Measurements from ENCODE around the gene CEP72.

Gene CEP72

DNA sequence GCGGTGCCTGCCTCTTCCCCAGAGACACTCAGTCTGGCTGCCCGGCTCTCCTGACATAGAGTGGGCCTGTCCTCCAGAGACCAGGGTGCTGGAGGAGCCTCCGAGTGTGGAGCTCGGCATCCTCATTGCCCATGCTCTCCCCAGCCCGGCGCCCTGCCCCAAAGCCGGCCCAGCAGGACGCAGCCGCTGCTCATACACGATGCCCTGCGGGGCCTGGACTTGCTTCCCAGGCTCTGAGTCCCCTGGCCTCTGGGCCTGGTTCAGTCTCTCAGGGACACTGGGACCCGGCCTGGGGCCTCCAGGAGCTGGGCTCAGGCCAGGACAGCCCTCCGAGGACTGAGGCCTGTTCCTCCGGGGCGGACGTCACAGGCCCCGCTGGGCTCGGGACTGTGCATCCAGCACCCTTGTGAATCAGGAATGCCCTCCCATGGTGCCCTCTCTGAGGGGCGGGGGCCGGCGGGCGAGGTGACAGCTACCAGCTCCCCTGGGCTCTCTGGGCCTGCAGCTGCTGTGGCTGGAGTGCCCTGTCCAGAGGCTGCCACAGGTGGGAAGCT, 57.8 kb downstream of the CEP72 start:
- Histone ChIP-seq H4K20me1 (ENCODE audit: insufficient read depth, low read length) (peaks cover 7% of the 10 kb centered on the region; the same call in 1 of the 2 replicates), H3K27me3 (ENCODE audit: low read depth, low read length) (peaks cover 14% of the 10 kb centered on the region), H2AFZ (ENCODE audit: low read depth, low read length) (no peak overlapping the region), H3K79me2 (ENCODE audit: low read length) (no peaks in the 10 kb centered on the region), H3K27ac (ENCODE audit: low read length) (no peak overlapping the region), H3K9ac (ENCODE audit: low read length) (no peak overlapping the region), H3K36me3 (replicated peaks; ENCODE audit: low read depth, low read length) (peaks cover 8% of the 10 kb centered on the region), H3K4me2 (ENCODE audit: low read length) (peak overlapping the region; percentile 68), H3K9me3 (ENCODE audit: insufficient read depth, low read length) (no peaks in the 10 kb centered on the region), H3K4me3 (ENCODE audit: low read length) (no peak overlapping the region), H3K4me1 (ENCODE audit: low read length) (peaks cover 19% of the 10 kb centered on the region)
- TF ChIP-seq, protein P1, sequence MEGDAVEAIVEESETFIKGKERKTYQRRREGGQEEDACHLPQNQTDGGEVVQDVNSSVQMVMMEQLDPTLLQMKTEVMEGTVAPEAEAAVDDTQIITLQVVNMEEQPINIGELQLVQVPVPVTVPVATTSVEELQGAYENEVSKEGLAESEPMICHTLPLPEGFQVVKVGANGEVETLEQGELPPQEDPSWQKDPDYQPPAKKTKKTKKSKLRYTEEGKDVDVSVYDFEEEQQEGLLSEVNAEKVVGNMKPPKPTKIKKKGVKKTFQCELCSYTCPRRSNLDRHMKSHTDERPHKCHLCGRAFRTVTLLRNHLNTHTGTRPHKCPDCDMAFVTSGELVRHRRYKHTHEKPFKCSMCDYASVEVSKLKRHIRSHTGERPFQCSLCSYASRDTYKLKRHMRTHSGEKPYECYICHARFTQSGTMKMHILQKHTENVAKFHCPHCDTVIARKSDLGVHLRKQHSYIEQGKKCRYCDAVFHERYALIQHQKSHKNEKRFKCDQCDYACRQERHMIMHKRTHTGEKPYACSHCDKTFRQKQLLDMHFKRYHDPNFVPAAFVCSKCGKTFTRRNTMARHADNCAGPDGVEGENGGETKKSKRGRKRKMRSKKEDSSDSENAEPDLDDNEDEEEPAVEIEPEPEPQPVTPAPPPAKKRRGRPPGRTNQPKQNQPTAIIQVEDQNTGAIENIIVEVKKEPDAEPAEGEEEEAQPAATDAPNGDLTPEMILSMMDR (IDR thresholded peaks at IDR 0.05; ENCODE audit: low read depth, low read length) = no peak
- TF ChIP-seq EZH2phosphoT487 (IDR thresholded peaks at IDR 0.05; ENCODE audit: low read depth) = no peak

DNA sequence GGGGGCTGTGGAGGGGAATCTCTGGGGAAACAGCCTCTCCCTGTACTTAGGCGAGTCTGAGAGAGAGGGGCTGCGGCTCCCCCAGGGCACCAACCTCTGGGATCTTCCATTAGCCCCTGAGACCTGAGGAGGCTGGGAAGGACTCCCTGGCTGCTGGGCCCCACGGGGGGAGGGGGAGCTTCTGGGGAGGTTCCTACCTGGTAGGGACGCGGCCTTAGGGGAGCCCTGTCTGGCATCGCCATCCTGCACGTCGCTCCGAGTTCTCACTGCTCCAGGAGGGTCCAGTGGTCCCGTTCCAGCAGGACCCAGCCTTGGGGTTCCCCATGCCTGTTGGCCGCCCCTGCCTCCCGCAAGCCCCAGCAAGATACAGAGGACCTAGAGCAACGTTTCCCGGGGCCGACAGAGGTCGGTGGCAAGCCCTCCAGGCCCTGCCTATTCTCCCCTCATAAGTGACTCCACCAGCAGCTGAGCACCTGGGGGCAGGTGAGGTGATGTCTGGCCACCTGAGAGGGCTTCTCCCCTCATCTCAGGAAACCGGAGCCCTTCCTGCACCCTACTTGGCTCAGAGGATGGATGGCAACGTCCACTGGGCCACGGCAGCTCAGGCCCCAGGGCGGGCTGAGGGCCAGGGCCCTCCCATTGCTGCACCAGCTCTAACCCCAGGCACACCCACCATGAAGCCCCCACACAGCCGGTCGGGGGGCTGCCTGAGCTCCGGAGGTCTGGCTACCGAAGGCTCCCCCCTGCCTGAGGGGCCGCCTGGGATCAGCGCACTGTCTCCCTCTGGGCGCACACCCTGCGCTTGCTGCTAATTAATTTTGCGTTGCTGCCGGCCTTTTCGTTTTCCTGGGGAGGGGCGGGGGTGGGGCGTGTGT, 58.5 kb downstream of the CEP72 start:
- no peaks in the 10 kb centered on the region for H3K9me3 ChIP-seq (ENCODE audit: insufficient read depth, low read length)
- no peak overlapping the region for H2AFZ ChIP-seq (ENCODE audit: low read depth, low read length)
- H3K9ac ChIP-seq (ENCODE audit: low read length) = no peak overlapping the region
- H3K36me3 ChIP-seq (replicated peaks; ENCODE audit: low read depth, low read length) = peaks cover 8% of the 10 kb centered on the region
- no peak overlapping the region for H3K4me3 ChIP-seq (ENCODE audit: low read length)
- no peaks in the 10 kb centered on the region for H3K79me2 ChIP-seq (ENCODE audit: low read length)
- H3K27ac ChIP-seq (ENCODE audit: low read length) = no peak overlapping the region
- H3K4me1 ChIP-seq (ENCODE audit: low read length) = peaks cover 19% of the 10 kb centered on the region
- peaks cover 7% of the 10 kb centered on the region; the same call in 1 of the 2 replicates for H4K20me1 ChIP-seq (ENCODE audit: insufficient read depth, low read length)
- TF ChIP-seq, protein P1 (IDR thresholded peaks at IDR 0.05; ENCODE audit: low read depth, low read length) = no peak
- TF ChIP-seq EZH2phosphoT487 (IDR thresholded peaks at IDR 0.05; ENCODE audit: low read depth) = no peak
- no peak overlapping the region for H3K4me2 ChIP-seq (ENCODE audit: low read length)
- peaks cover 14% of the 10 kb centered on the region for H3K27me3 ChIP-seq (ENCODE audit: low read depth, low read length)

DNA sequence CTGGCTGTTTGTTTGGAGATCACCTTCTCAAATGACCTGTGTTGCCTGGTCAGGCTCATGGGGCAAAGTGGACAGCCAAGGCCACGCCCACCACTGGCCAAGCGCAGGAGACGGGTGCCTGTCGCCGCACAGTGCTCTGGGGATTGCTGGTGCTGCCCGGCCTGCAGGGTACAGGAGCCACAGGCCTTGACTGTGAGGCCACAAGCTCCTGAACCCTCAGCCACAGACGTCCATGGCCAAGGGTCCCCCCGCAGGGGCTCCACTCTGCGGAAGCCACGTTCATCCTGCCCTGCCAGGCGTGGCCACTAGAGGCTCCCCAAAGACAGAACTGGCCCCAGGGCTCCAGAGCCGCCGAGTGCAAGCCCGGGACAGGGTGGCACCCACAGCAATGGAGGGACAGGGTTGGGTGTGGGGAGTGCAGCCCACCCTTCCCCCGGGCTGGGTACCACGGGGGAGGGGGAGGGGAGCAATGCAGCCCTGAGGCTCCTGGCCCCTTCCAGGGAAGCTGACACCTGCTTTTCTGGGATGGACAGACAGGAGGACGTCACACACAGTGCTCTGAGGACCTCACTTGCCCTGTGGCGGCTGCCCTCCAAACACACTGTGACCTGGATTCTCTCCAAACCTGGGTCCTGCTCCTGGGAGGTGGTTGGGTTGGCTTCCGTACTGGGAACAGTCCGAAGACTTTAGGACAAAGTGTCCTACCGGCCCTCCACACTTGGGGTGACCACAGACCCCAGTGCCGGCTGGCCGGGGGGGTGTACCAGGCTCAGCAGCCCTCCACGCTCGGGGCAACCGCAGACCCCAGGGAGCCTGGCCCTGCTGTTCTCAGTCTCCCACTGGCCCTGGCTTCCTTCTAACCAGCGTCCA, 59.6 kb downstream of the CEP72 start:
- Histone ChIP-seq H4K20me1 (ENCODE audit: insufficient read depth, low read length) (peaks cover 7% of the 10 kb centered on the region; the same call in 1 of the 2 replicates), H3K27me3 (ENCODE audit: low read depth, low read length) (peaks cover 14% of the 10 kb centered on the region), H3K36me3 (replicated peaks; ENCODE audit: low read depth, low read length) (peaks cover 8% of the 10 kb centered on the region), H3K79me2 (ENCODE audit: low read length) (no peaks in the 10 kb centered on the region), H2AFZ (ENCODE audit: low read depth, low read length) (no peak overlapping the region), H3K4me3 (ENCODE audit: low read length) (no peak overlapping the region), H3K27ac (ENCODE audit: low read length) (no peak overlapping the region), H3K4me2 (ENCODE audit: low read length) (peak overlapping the region; percentile 47), H3K4me1 (ENCODE audit: low read length) (peaks cover 19% of the 10 kb centered on the region), H3K9ac (ENCODE audit: low read length) (no peak overlapping the region), H3K9me3 (ENCODE audit: insufficient read depth, low read length) (no peaks in the 10 kb centered on the region)
- no peak for TF ChIP-seq EZH2phosphoT487 (IDR thresholded peaks at IDR 0.05; ENCODE audit: low read depth)
- TF ChIP-seq, protein P1 (IDR thresholded peaks at IDR 0.05; ENCODE audit: low read depth, low read length) = peak; percentile 67

Measured in OCI-LY3 (cell line).